Endothelial cell (in vitro differentiated cells): ENCODE results near the gene DDX20. TPM values are rescaled to one million over a fixed set of nuclear protein-coding genes. Genes with fewer than 3 reads are reported as not detected.

Source experiments
- DNase-seq: peaks from one replicate; pipeline ENCODE4 v3.0.0; 2021; ENCODE audit warnings: low spot score
- H3K27ac Mint-ChIP-seq: one replicate; pipeline ENCODE4 v1.8.0; 2021; ENCODE audit warnings: mixed read lengths, inconsistent platforms; ENCODE audit not compliant: unreplicated experiment
- H3K27me3 Mint-ChIP-seq: one replicate; pipeline ENCODE4 v1.8.0; 2021; ENCODE audit warnings: mild to moderate bottlenecking, moderate library complexity, mixed read lengths, inconsistent platforms; ENCODE audit not compliant: unreplicated experiment
- H3K36me3 Mint-ChIP-seq: one replicate; pipeline ENCODE4 v1.8.0; 2021; ENCODE audit warnings: mild to moderate bottlenecking, low read depth, mixed read lengths, inconsistent platforms; ENCODE audit not compliant: unreplicated experiment
- H3K4me1 Mint-ChIP-seq: one replicate; pipeline ENCODE4 v1.8.0; 2021; ENCODE audit warnings: mild to moderate bottlenecking, mixed read lengths, inconsistent platforms; ENCODE audit not compliant: unreplicated experiment
- H3K4me3 Mint-ChIP-seq: one replicate; pipeline ENCODE4 v1.8.0; 2021; ENCODE audit warnings: mild to moderate bottlenecking, mixed read lengths, inconsistent platforms; ENCODE audit not compliant: unreplicated experiment
- H3K9me3 Mint-ChIP-seq: one replicate; pipeline ENCODE4 v1.8.0; 2021; ENCODE audit warnings: mixed read lengths, inconsistent platforms; ENCODE audit not compliant: unreplicated experiment
- CTCF ChIP-seq: fragments of 200-600 bp; sonication (generic); IDR thresholded peaks from one replicate; pipeline ENCODE4 v1.5.0; 2021; ENCODE audit warnings: antibody characterized with exemption; ENCODE audit not compliant: unreplicated experiment
- total RNA-seq: library from RNA; stranded (reverse); fragmentation: NEBNext Ultra II Directional; extraction: Animal tissue kit (Norgen Biotek cat#: 25700); gene quantifications from one replicate; pipeline ENCODE4 v1.2.1, GENCODE V29; 2021; ENCODE audit not compliant: unreplicated experiment

The DDX20 gene
- total RNA-seq, 1 donor from 2014 or later: 18.8 TPM

GRCh38 chr1:111784273-111784901, 28.7 kb downstream of the DDX20 start:
- no peak for DNase-seq
- TF ChIP-seq CTCF: no peak
- Mint-ChIP-seq H3K9me3 (no peaks in the 10 kb centered on the region), H3K27me3 (peaks cover 2% of the 10 kb centered on the region), H3K4me1 (no peaks in the 10 kb centered on the region), H3K4me3 (no peak overlapping the region), H3K36me3 (no peaks in the 10 kb centered on the region), H3K27ac (no peak overlapping the region)

DNA sequence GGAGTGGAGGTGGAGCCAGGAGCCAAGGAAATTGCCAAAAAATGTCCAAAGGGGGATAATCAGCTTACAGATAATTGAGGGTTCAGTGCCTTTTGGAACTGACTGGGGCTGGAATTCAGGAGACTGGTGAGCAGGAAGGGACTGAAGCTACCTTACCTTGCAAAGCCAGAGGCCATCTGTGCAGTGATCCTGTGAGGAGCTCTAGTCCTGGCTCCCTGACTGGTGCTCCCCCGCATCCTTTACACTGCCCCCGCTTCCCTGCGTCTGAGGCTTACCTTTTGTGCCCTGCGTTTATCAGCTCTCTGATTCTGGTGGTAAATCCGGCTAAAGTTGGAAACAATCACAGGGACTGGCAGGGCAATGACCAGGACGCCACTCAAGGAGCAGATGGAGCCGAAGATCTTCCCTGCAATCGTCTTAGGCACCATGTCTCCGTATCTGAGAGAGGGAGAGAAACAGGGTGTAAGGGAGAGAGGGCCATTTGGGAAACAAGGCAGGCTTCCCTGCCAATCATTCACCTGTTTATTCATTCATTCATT, 31.0 kb downstream of the DDX20 start:
- H3K9me3 Mint-ChIP-seq: no peaks in the 10 kb centered on the region
- peaks cover under 1% of the 10 kb centered on the region for H3K4me1 Mint-ChIP-seq
- H3K36me3 Mint-ChIP-seq: no peaks in the 10 kb centered on the region
- H3K27ac Mint-ChIP-seq: no peak overlapping the region
- peaks cover 2% of the 10 kb centered on the region for H3K27me3 Mint-ChIP-seq
- no peak for TF ChIP-seq CTCF
- DNase-seq: no peak
- no peak overlapping the region for H3K4me3 Mint-ChIP-seq

DNA sequence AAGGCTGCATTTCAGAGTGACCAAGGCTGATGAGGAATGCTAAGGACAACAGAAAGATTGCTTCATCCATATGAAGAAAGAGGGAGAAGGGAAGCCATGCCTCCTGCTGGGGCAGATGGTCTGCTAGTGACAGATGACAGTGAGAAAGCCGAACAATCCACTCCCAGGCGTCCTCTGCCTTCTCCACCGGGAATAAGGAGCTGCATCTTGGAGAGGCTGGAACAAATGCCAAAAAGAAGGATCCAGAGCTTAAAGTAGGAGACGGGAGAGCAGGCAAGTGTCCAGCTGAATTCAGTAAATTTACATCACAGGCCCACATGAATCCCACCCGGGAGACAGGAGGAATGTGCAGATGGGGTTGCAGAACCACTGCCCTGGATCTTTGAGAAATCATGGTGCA, 33.4 kb downstream of the DDX20 start:
- DNase-seq: no peak
- H3K27me3 Mint-ChIP-seq: peaks cover 2% of the 10 kb centered on the region
- no peaks in the 10 kb centered on the region for H3K9me3 Mint-ChIP-seq
- H3K4me1 Mint-ChIP-seq: peaks cover 7% of the 10 kb centered on the region
- no peaks in the 10 kb centered on the region for H3K36me3 Mint-ChIP-seq
- H3K27ac Mint-ChIP-seq: no peak overlapping the region
- no peak overlapping the region for H3K4me3 Mint-ChIP-seq
- no peak for TF ChIP-seq CTCF

GRCh38 chr1:111789666-111790316, 34.1 kb downstream of the DDX20 start:
- no peak overlapping the region for H3K4me3 Mint-ChIP-seq
- H3K27ac Mint-ChIP-seq: no peak overlapping the region
- DNase-seq: no peak
- no peaks in the 10 kb centered on the region for H3K36me3 Mint-ChIP-seq
- H3K9me3 Mint-ChIP-seq: no peaks in the 10 kb centered on the region
- H3K27me3 Mint-ChIP-seq: peaks cover 2% of the 10 kb centered on the region
- TF ChIP-seq CTCF: no peak
- H3K4me1 Mint-ChIP-seq: peaks cover 7% of the 10 kb centered on the region

DNA sequence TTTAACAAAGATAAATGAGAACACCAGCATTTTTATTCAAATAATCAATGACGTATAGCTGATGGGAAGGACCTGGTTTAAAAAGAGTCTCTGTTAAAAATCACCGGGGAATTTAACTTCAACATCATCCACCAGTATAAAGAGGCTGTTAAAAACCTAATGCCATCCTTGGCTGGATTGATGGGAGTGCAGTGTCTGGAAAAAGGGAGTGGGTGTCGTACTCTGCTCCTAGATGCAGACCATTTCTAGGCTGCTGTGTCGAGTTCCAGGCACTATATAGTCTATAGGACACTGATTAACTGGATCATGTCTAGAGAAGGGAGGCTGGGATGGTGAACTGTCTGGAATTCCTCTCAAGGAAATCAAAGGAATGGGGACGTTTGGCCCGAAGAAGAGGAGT, 36.1 kb downstream of the DDX20 start:
- DNase-seq: no peak
- peaks cover 7% of the 10 kb centered on the region for H3K4me1 Mint-ChIP-seq
- H3K4me3 Mint-ChIP-seq: no peak overlapping the region
- no peaks in the 10 kb centered on the region for H3K36me3 Mint-ChIP-seq
- H3K9me3 Mint-ChIP-seq: no peaks in the 10 kb centered on the region
- no peak for TF ChIP-seq CTCF
- H3K27me3 Mint-ChIP-seq: no peaks in the 10 kb centered on the region
- no peak overlapping the region for H3K27ac Mint-ChIP-seq
